Measurements from ENCODE around the gene RPL28. TPM values are rescaled to one million over a fixed set of nuclear protein-coding genes. Genes with fewer than 3 reads are reported as not detected.

RPL28 gene
- total RNA-seq, 1 donor from 2014 or later = 229 TPM

DNA sequence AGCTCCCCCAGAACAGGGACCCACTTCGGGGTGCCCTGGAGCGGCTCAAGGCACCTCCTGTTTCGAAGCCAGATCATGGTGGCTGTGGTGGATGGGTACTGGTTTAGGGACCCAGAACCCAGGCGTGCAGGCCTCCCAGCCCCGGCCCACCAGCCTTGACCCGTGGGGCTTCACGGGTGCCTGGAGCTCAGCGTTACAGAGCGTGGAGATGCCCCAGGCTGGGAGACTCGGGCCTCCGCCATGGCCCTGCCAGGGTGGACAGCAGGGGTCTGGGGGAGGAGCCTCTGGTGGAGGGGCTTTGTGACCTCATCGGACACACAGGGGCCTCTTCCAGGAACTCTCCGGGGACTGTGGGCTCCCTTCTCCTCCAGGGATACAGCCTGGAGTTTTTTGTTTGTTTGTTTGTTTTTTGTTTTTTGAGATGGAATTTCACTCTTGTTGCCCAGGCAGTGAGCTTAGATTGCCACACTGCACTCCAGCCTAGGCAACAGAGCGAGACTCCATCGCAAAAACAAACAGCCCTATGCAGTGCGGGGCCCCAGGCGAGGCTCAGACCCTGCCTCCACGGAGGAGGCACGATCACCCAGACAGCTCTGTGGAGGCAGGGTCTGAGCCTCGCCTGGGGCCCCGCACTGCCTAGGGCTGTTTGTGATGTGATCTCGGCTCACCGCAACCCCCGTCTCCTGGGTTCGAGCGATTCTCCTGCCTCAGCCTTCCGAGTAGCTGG lies 22.6 kb upstream of the RPL28 start, which contains the start of gene GARIN5B:
GARIN5B (minus strand) TSS at position 271 of the 727 bp plus-strand sequence; CDS start at position 77, 194 bp downstream.
- Histone ChIP-seq H3K9ac (ENCODE audit: low read depth in 1 of 3, low read length in 3 of 3) (no peak within 1 kb of the TSS), H3K4me1 (ENCODE audit: control insufficient read depth in 3 of 3, insufficient read depth in 3 of 3, low read length in 3 of 3) (no peaks in the 10 kb centered on the region), H3K27me3 (ENCODE audit: control insufficient read depth in 3 of 3, insufficient read depth in 3 of 3, low read length in 3 of 3) (peaks cover 4 to 12% (median 9%) of the 10 kb centered on the region in 3 donors), H3K9me3 (ENCODE audit: control insufficient read depth in 3 of 3, low read length in 3 of 3) (no peaks in the 10 kb centered on the region), H3K36me3 (ENCODE audit: control insufficient read depth in 3 of 3, insufficient read depth in 3 of 3, low read length in 3 of 3) (no peaks in the 10 kb centered on the region), H3K27ac (ENCODE audit: low read depth, low read length) (no peak within 1 kb of the TSS), H3K4me3 (ENCODE audit: low read length in 3 of 3) (no peak within 1 kb of the TSS)

DNA sequence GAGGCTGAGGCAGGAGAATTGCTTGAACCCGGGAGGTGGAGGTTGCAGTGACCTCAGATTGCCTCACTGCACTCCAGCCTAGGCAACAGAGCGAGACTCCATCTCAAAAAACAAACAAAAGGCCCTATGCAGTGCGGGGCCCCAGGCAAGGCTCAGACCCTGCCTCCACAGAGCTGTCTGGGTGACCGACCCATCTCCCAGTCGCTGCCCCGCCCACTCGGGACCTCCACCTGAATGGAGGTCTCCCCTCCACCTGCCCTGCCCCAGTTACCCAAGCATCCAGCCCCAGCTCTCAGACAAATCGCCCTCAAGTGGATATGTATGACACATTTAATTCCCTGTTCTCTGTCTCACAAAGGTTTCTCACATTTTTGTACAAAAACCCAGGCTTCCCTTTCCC lies 20.5 kb upstream of the RPL28 start:
- Histone ChIP-seq H3K9me3 (ENCODE audit: control insufficient read depth in 3 of 3, low read length in 3 of 3) (no peaks in the 10 kb centered on the region), H3K4me1 (ENCODE audit: control insufficient read depth in 3 of 3, insufficient read depth in 3 of 3, low read length in 3 of 3) (peaks cover 0 to 3% (median 0%) of the 10 kb centered on the region in 3 donors), H3K4me3 (ENCODE audit: low read length in 3 of 3) (no peak overlapping the region), H3K36me3 (ENCODE audit: control insufficient read depth in 3 of 3, insufficient read depth in 3 of 3, low read length in 3 of 3) (no peaks in the 10 kb centered on the region), H3K9ac (ENCODE audit: low read depth in 1 of 3, low read length in 3 of 3) (no peak overlapping the region), H3K27me3 (ENCODE audit: control insufficient read depth in 3 of 3, insufficient read depth in 3 of 3, low read length in 3 of 3) (peaks cover 20 to 29% (median 24%) of the 10 kb centered on the region in 3 donors), H3K27ac (ENCODE audit: low read depth, low read length) (no peak overlapping the region)

DNA sequence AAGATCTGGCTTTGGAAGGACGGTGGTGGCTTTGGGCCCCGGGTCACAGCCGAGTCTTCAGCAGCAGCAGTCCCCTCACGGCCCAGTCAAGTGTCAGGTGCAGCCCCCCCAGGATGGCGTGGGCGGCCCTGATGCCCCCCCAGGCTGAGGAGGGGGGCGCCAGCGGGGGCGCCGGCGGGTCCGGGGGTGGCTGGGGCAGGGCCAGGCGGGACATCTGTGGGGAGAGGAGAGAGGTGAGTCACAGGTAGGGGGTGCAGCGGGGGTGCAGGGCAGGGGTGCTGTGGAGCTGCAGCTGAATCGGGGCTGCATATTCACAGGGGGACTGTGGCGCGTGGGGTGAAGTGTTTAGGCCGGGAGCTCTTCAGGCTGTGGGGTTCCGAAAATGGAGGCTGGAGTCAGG lies 19.8 kb upstream of the RPL28 start:
- Histone ChIP-seq H3K27ac (ENCODE audit: low read depth, low read length) (no peak overlapping the region), H3K36me3 (ENCODE audit: control insufficient read depth in 3 of 3, insufficient read depth in 3 of 3, low read length in 3 of 3) (no peaks in the 10 kb centered on the region), H3K4me3 (ENCODE audit: low read length in 3 of 3) (no peak overlapping the region), H3K9me3 (ENCODE audit: control insufficient read depth in 3 of 3, low read length in 3 of 3) (no peaks in the 10 kb centered on the region), H3K9ac (ENCODE audit: low read depth in 1 of 3, low read length in 3 of 3) (no peak overlapping the region), H3K4me1 (ENCODE audit: control insufficient read depth in 3 of 3, insufficient read depth in 3 of 3, low read length in 3 of 3) (peaks cover 0 to 3% (median 0%) of the 10 kb centered on the region in 3 donors), H3K27me3 (ENCODE audit: control insufficient read depth in 3 of 3, insufficient read depth in 3 of 3, low read length in 3 of 3) (peaks cover 25 to 33% (median 29%) of the 10 kb centered on the region in 3 donors)

DNA sequence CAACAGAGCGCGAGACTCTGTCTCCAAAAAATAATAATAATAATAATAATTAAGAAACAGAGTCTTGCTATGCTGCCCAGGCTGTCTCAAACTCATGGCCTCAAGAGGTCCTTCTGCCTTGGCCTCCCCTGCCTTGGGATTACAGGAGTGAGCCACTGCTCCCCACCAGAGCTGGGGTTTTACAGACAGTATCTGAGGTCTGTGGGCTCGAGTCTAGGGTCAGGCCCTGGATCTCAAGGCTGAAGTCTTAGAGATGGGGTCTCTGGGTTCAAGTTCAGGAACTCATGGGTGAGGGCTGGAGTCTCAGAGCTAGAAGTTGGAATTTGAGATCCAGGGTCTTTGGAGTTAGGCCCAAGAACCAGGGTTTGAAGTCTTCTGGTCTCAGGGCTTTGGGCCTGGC lies 18.9 kb upstream of the RPL28 start:
- Histone ChIP-seq H3K27ac (ENCODE audit: low read depth, low read length) (no peak overlapping the region), H3K4me1 (ENCODE audit: control insufficient read depth in 3 of 3, insufficient read depth in 3 of 3, low read length in 3 of 3) (peaks cover 0 to 3% (median 0%) of the 10 kb centered on the region in 3 donors), H3K36me3 (ENCODE audit: control insufficient read depth in 3 of 3, insufficient read depth in 3 of 3, low read length in 3 of 3) (no peaks in the 10 kb centered on the region), H3K4me3 (ENCODE audit: low read length in 3 of 3) (no peak overlapping the region), H3K9ac (ENCODE audit: low read depth in 1 of 3, low read length in 3 of 3) (no peak overlapping the region), H3K9me3 (ENCODE audit: control insufficient read depth in 3 of 3, low read length in 3 of 3) (no peaks in the 10 kb centered on the region), H3K27me3 (ENCODE audit: control insufficient read depth in 3 of 3, insufficient read depth in 3 of 3, low read length in 3 of 3) (peaks cover 31 to 36% (median 35%) of the 10 kb centered on the region in 3 donors)

DNA sequence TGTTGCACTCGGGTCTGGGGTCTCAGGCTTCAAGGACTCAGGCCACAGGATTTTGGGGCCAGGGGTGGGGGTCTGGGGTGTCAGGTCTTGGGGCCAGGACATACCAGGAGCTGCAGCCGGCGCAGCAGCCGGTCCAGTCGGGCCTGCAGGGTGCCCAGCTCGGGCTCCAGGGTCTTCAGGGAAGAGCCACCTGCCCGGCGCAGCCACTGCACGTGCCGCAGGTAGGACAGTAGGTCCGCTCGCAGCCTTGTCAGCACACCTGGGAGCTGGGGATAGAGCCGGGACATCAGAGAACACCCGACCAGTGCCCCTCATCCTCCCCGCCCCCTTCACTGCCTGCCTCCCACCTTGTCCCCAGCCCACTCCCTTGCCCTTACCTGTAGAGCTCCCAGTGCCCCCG lies 17.6 kb upstream of the RPL28 start:
- Histone ChIP-seq H3K36me3 (ENCODE audit: control insufficient read depth in 3 of 3, insufficient read depth in 3 of 3, low read length in 3 of 3) (no peaks in the 10 kb centered on the region), H3K9me3 (ENCODE audit: control insufficient read depth in 3 of 3, low read length in 3 of 3) (no peaks in the 10 kb centered on the region), H3K27me3 (ENCODE audit: control insufficient read depth in 3 of 3, insufficient read depth in 3 of 3, low read length in 3 of 3) (peaks cover 42 to 47% (median 47%) of the 10 kb centered on the region in 3 donors), H3K4me3 (ENCODE audit: low read length in 3 of 3) (no peak overlapping the region), H3K9ac (ENCODE audit: low read depth in 1 of 3, low read length in 3 of 3) (no peak overlapping the region), H3K27ac (ENCODE audit: low read depth, low read length) (no peak overlapping the region), H3K4me1 (ENCODE audit: control insufficient read depth in 3 of 3, insufficient read depth in 3 of 3, low read length in 3 of 3) (peaks cover 0 to 3% (median 0%) of the 10 kb centered on the region in 3 donors)

DNA sequence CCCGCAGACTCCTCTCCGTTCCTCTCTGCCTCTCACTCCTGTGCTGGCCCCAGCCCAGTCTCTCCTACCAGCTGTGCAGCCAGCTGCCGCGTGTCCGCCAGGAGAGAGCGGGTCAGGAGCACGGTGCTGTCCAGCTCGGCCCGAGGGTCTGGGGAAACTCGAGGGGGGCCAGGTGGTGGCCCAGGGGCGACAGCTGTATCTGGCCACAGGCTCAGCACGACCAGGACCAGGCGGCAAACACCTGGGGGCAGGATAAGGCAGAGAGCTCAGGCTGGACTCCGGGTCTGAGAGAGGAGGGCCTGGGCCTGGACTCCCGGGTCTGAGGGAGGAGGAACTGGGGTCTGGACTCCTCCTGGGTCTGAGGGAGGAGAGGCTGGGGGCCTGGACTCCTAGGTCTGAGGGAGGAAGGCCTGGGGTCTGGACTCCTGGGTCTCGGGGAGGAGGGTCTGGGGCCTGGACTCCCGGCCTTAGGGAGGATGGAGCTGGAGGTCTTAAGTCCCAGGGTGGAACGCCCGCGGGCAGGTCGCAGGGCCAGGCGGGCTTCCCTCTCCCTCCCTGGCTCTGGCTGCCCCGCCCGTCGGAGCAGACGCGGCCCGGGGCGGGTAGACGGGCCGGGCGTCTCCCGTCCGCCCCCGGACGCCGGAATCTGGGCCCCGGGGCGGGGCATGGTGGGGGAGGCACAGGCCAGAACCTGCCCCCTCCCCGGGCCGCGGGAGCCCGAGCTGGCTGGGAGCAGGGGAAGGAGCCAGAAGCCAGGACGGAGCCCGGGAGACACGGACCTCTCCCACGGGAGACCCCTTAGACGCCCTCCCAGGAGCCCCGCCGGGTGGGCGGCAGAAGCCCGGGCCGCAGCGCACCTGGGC lies 16.8 kb upstream of the RPL28 start:
- H3K9me3 ChIP-seq (ENCODE audit: control insufficient read depth in 3 of 3, low read length in 3 of 3) = no peaks in the 10 kb centered on the region
- no peak overlapping the region for H3K27ac ChIP-seq (ENCODE audit: low read depth, low read length)
- H3K9ac ChIP-seq (ENCODE audit: low read depth in 1 of 3, low read length in 3 of 3) = no peak overlapping the region
- H3K27me3 ChIP-seq (ENCODE audit: control insufficient read depth in 3 of 3, insufficient read depth in 3 of 3, low read length in 3 of 3) = peaks cover 48 to 53% (median 52%) of the 10 kb centered on the region in 3 donors
- H3K4me3 ChIP-seq (ENCODE audit: low read length in 3 of 3) = no peak overlapping the region
- no peaks in the 10 kb centered on the region for H3K36me3 ChIP-seq (ENCODE audit: control insufficient read depth in 3 of 3, insufficient read depth in 3 of 3, low read length in 3 of 3)
- H3K4me1 ChIP-seq (ENCODE audit: control insufficient read depth in 3 of 3, insufficient read depth in 3 of 3, low read length in 3 of 3) = peaks cover 0 to 3% (median 0%) of the 10 kb centered on the region in 3 donors

DNA sequence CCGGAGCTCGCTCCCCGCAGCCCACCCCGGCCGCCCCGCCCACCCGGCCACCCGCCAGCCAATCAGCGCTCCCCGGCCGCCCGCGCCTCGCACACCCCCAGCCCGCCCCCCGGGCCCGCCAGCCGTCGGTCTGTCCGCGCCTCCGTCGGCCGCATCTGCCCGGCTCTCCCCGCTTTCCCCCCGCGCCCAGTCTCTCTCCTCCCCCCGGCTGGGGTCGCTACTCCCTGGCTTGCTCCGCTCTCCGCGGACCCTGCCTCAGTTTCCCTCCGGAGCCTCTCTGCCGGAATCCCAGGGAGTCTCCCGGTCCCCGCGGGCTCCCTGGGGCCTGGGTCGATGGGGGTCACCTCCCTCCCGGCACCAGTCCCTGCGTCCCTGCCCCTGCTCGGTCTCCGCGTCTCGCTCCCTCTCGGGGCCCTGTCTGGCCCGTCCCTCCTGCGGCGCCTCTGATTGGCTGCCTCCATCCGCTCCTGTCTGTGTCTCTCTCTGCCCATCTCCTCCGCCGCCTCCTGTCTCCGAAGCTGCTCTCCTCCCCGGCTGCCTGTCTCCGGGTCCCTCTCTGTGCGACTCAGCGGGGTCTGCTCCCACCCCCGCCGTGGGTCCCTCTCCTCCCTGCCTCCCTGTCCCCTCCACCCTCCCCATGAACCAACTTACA lies 16.0 kb upstream of the RPL28 start:
- Histone ChIP-seq H3K4me1 (ENCODE audit: control insufficient read depth in 3 of 3, insufficient read depth in 3 of 3, low read length in 3 of 3) (peaks cover 0 to 4% (median 0%) of the 10 kb centered on the region in 3 donors), H3K9ac (ENCODE audit: low read depth in 1 of 3, low read length in 3 of 3) (no peak overlapping the region), H3K9me3 (ENCODE audit: control insufficient read depth in 3 of 3, low read length in 3 of 3) (no peaks in the 10 kb centered on the region), H3K4me3 (ENCODE audit: low read length in 3 of 3) (peak overlapping the region in 1 of 3 donors; percentile 40), H3K27ac (ENCODE audit: low read depth, low read length) (no peak overlapping the region), H3K36me3 (ENCODE audit: control insufficient read depth in 3 of 3, insufficient read depth in 3 of 3, low read length in 3 of 3) (no peaks in the 10 kb centered on the region), H3K27me3 (ENCODE audit: control insufficient read depth in 3 of 3, insufficient read depth in 3 of 3, low read length in 3 of 3) (peaks cover 51 to 59% (median 55%) of the 10 kb centered on the region in 3 donors)

DNA sequence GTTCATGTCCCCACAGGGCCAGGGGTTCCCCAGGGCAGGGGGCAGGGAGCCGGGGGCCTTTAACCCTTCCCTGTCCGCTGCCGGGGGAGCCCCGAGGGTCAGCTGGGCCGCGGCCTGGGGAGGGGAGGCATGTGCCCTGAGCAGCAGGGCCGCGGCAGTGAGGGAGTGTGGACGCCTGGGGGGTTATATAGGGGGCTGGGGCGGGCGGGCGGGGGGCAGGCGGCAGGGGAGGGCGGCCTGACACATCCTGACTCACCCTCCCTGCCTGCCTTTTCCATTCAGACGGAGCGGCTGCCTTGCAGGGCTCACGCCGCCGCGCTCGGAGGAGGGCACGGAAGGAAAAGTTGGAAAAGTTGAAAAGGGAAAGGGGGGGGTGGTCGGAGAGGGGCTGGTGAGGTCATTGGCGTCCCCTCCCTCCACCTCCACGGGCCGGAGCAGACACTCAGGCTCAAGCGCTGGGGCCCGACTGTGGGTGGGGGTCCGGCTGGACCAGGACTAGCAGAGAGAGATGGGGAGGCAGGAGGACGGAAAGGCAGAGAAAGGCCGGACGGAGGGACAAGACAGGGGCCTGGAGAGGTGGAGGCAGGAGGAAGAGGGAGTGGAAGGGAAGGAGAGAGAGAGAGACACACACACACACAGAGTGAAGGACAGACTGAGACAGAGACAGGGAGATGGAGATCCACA lies 15.3 kb upstream of the RPL28 start, which contains the start of gene IL11:
IL11 (minus strand) TSS at position 159 of the 684 bp plus-strand sequence; CDS start at position 6, 153 bp downstream.
- Histone ChIP-seq H3K27me3 (ENCODE audit: control insufficient read depth in 3 of 3, insufficient read depth in 3 of 3, low read length in 3 of 3) (peaks cover 56 to 62% (median 58%) of the 10 kb centered on the region in 3 donors), H3K4me3 (ENCODE audit: low read length in 3 of 3) (peak within 1 kb of the TSS in 1 of 3 donors; percentile 40), H3K4me1 (ENCODE audit: control insufficient read depth in 3 of 3, insufficient read depth in 3 of 3, low read length in 3 of 3) (peaks cover 0 to 4% (median 0%) of the 10 kb centered on the region in 3 donors), H3K27ac (ENCODE audit: low read depth, low read length) (no peak within 1 kb of the TSS), H3K9me3 (ENCODE audit: control insufficient read depth in 3 of 3, low read length in 3 of 3) (no peaks in the 10 kb centered on the region), H3K9ac (ENCODE audit: low read depth in 1 of 3, low read length in 3 of 3) (no peak within 1 kb of the TSS), H3K36me3 (ENCODE audit: control insufficient read depth in 3 of 3, insufficient read depth in 3 of 3, low read length in 3 of 3) (no peaks in the 10 kb centered on the region)

Data from skeletal muscle tissue (tissue), 4 donors.